Adrenal gland (tissue), 5 donors: ENCODE data around the gene TRIM69.

Experiments used
- CTCF ChIP-seq, 6 experiments: fragments of 450-650 bp in 4 of 6; fragments of 200-600 bp in 2 of 6; sonication (generic) in 1 of 6; IDR thresholded peaks; 1 replicate in 5 of 6; 2 replicates in 1 of 6; pipeline versions ENCODE4 v1.5.1 to v1.8.0; 2016 to 2021; ENCODE audit warnings: antibody characterized with exemption in 6 of 6, mild to moderate bottlenecking in 2 of 6, moderate library complexity in 1 of 6
- POLR2A ChIP-seq, 2 donors: fragments of 450-650 bp; IDR thresholded peaks; one replicate each; pipeline ENCODE4 v1.6.1; 2017; ENCODE audit warnings: antibody characterized with exemption in 2 of 2, mild to moderate bottlenecking in 2 of 2, moderate library complexity in 1 of 2
- donor health status: DM: no; HTN: no; CAD: no.

GRCh38 chr15:44698641-44699040 lies 37.7 kb upstream of the TRIM69 start:
- TF ChIP-seq CTCF (IDR thresholded peaks at IDR 0.05) (no peak), POLR2A (IDR thresholded peaks at IDR 0.05) (no peak)
